Loucy (cell line): ENCODE data around the gene DDX6.

Experiments used
- H2AFZ ChIP-seq: fragments of 200-600 bp; sonication (generic); 2 replicates; pipeline ENCODE4 v1.6.0; 2016; ENCODE audit warnings: antibody characterized with exemption, mild to moderate bottlenecking, low read length, moderate library complexity
- H3F3A ChIP-seq: fragments of 200-600 bp; 2 replicates; pipeline ENCODE4 v1.6.0; 2016; ENCODE audit warnings: antibody characterized with exemption, low read depth, mild to moderate bottlenecking
- H3K27me3 ChIP-seq: fragments of 200-600 bp; sonication (generic); 2 replicates; pipeline ENCODE4 v1.6.1; 2014; ENCODE audit warnings: low read length, mild to moderate bottlenecking; ENCODE audit not compliant: insufficient read depth, poor library complexity, severe bottlenecking
- H3K36me3 ChIP-seq: fragments of 200-600 bp; sonication (generic); 2 replicates; pipeline ENCODE4 v1.6.1; 2016; ENCODE audit warnings: low read length; ENCODE audit not compliant: insufficient read depth
- H3K4me1 ChIP-seq: fragments of 200-600 bp; sonication (generic); 2 replicates; pipeline ENCODE4 v1.5.1; 2014; ENCODE audit warnings: low read length, mild to moderate bottlenecking; ENCODE audit not compliant: insufficient read depth, poor library complexity, severe bottlenecking
- H3K4me2 ChIP-seq: fragments of 200-600 bp; sonication (generic); 2 replicates; pipeline ENCODE4 v1.6.0; 2014; ENCODE audit warnings: antibody characterized with exemption, low read length, low read depth, mild to moderate bottlenecking; ENCODE audit not compliant: poor library complexity, severe bottlenecking
- H3K4me3 ChIP-seq: fragments of 200-600 bp; sonication (generic); 2 replicates; pipeline ENCODE4 v1.5.1; 2014; ENCODE audit warnings: low read length, mild to moderate bottlenecking, mixed read lengths; ENCODE audit not compliant: poor library complexity, severe bottlenecking
- H3K79me2 ChIP-seq: fragments of 200-600 bp; sonication (generic); 2 replicates; pipeline ENCODE4 v1.6.1; 2014; ENCODE audit warnings: low read length; ENCODE audit not compliant: insufficient read depth
- H3K9ac ChIP-seq: fragments of 200-600 bp; sonication (generic); 2 replicates; pipeline ENCODE4 v1.6.0; 2014; ENCODE audit warnings: mild to moderate bottlenecking, low read depth, low read length, moderate library complexity; ENCODE audit not compliant: poor library complexity, severe bottlenecking
- H3K9me2 ChIP-seq: fragments of 200-600 bp; sonication (generic); replicated peaks from 2 replicates; pipeline ENCODE4 v1.6.1; 2016; ENCODE audit warnings: low read depth, low read length, mixed read lengths
- H3K9me3 ChIP-seq: fragments of 200-600 bp; sonication (generic); 2 replicates; pipeline ENCODE4 v1.6.1; 2014; ENCODE audit warnings: mild to moderate bottlenecking, antibody characterized with exemption, low read length, low read depth; ENCODE audit not compliant: insufficient read depth
- H4K20me1 ChIP-seq: fragments of 200-600 bp; sonication (generic); 2 replicates; pipeline ENCODE4 v1.6.0; 2014; ENCODE audit warnings: antibody characterized with exemption, low read length, mild to moderate bottlenecking; ENCODE audit not compliant: insufficient read depth, poor library complexity, severe bottlenecking
- CTCF ChIP-seq: fragments of 200-600 bp; sonication (generic); conservative IDR thresholded peaks from 2 replicates; pipeline ENCODE4 v1.5.1; 2014; ENCODE audit warnings: mild to moderate bottlenecking, antibody characterized with exemption, low read length
- EZH2phosphoT487 ChIP-seq: fragments of 200-600 bp; IDR thresholded peaks from 2 replicates; pipeline ENCODE4 v1.6.1; 2018; ENCODE audit warnings: antibody characterized with exemption, mild to moderate bottlenecking, moderate library complexity, borderline replicate concordance

DDX6 gene

GRCh38 chr11:118778898-118779297 is 12.1 kb downstream of the DDX6 start:
- no peak for TF ChIP-seq CTCF
- no peak for TF ChIP-seq EZH2phosphoT487
- H3K79me2 ChIP-seq: peaks cover 99% of the 10 kb centered on the region
- no peaks in the 10 kb centered on the region for H3F3A ChIP-seq
- H3K4me2 ChIP-seq: no peak overlapping the region
- H3K9me3 ChIP-seq: no peaks in the 10 kb centered on the region
- no peak overlapping the region for H2AFZ ChIP-seq
- H4K20me1 ChIP-seq: peaks cover 99% of the 10 kb centered on the region
- peaks cover 85% of the 10 kb centered on the region for H3K36me3 ChIP-seq
- no peak overlapping the region for H3K4me3 ChIP-seq
- H3K9me2 ChIP-seq: no peaks in the 10 kb centered on the region
- H3K9ac ChIP-seq: no peak overlapping the region
- H3K27me3 ChIP-seq: no peaks in the 10 kb centered on the region
- H3K4me1 ChIP-seq: peaks cover 10% of the 10 kb centered on the region

GRCh38 chr11:118774032-118774431 is 16.9 kb downstream of the DDX6 start:
- Histone ChIP-seq H2AFZ (no peak overlapping the region), H3K9me2 (no peaks in the 10 kb centered on the region), H3K4me3 (no peak overlapping the region), H4K20me1 (peaks cover 96% of the 10 kb centered on the region), H3K4me1 (peaks cover 25% of the 10 kb centered on the region), H3K36me3 (peaks cover 93% of the 10 kb centered on the region), H3K27me3 (no peaks in the 10 kb centered on the region), H3K79me2 (peaks cover 99% of the 10 kb centered on the region), H3K9me3 (no peaks in the 10 kb centered on the region), H3K9ac (no peak overlapping the region), H3K4me2 (no peak overlapping the region), H3F3A (no peaks in the 10 kb centered on the region)
- no peak for TF ChIP-seq EZH2phosphoT487
- TF ChIP-seq CTCF: no peak

GRCh38 chr11:118771547-118772288 is 19.2 kb downstream of the DDX6 start:
- Histone ChIP-seq H3K4me2 (peak overlapping the region; percentile 44), H2AFZ (no peak overlapping the region), H3K27me3 (no peaks in the 10 kb centered on the region), H3K4me1 (peaks cover 20% of the 10 kb centered on the region), H3K4me3 (no peak overlapping the region), H3K9me2 (no peaks in the 10 kb centered on the region), H3K9me3 (no peaks in the 10 kb centered on the region), H3F3A (no peaks in the 10 kb centered on the region), H4K20me1 (peaks cover 95% of the 10 kb centered on the region), H3K9ac (no peak overlapping the region), H3K36me3 (peaks cover 93% of the 10 kb centered on the region), H3K79me2 (peaks cover 100% of the 10 kb centered on the region)
- TF ChIP-seq CTCF: no peak
- TF ChIP-seq EZH2phosphoT487: no peak
